ENCODE results near the gene IL1RL1.

- TF ChIP-seq CTCF (IDR thresholded peaks at IDR 0.05): no peak
- TF ChIP-seq POLR2A (IDR thresholded peaks at IDR 0.05): no peak
Measured at GRCh38 chr2:102291319-102292075, 19.9 kb upstream of the IL1RL1 start.

All from esophagus squamous epithelium (tissue), 4 donors.